Lower leg skin (tissue), 3 donors: ENCODE data around the gene AHRR.

ENCODE experiments used
- CTCF ChIP-seq, 3 donors: fragments of 450-650 bp; IDR thresholded peaks; one replicate each; pipeline ENCODE4 v1.5.1; 2016; ENCODE audit warnings: antibody characterized with exemption in 3 of 3, mild to moderate bottlenecking in 3 of 3, moderate library complexity in 2 of 3
- POLR2A ChIP-seq, 2 donors: fragments of 450-650 bp; IDR thresholded peaks; one replicate each; pipeline ENCODE4 v1.6.1; 2016 to 2017; ENCODE audit warnings: antibody characterized with exemption in 2 of 2, mild to moderate bottlenecking in 1 of 2, moderate library complexity in 1 of 2

DNA sequence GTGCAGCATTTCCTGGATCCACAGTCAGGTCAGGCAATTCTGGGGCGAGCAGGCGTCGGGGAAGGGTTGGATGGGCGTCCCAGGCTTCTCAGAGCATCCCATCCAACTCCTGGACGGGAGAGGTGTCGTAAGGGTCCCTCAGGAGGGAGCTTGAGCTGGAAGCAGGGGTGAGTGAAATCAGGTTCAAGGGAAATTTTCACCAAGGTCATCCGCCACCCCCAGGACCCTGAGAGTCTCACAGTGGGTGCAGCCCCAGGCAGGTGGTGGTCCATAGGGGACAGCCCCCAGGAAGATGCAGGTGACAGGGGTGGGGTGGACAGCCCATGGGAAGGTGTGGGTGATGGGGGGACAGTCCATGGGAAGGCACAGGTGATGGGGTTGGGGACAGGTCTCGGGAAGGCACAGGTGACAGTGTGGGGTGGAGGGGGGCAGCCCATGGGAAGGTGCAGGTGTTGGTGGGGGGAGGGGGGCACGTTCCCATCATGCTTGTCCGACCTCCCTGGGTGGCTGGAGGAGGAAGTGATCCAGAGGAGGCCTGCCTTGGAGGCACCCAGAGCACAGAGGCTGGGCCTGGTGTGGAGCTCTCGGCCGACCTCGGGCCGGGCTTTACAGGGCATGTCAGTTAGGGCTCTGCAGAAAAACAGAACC lies 48.9 kb downstream of the AHRR start:
- TF ChIP-seq POLR2A (IDR thresholded peaks at IDR 0.05) (no peak), CTCF (IDR thresholded peaks at IDR 0.05) (no peak)
